ENCODE data around the gene GALNT12.

GRCh38 chr9:98894761-98895160 lies 87.3 kb downstream of the GALNT12 start:
- no peak for TF ChIP-seq CTCF (conservative IDR thresholded peaks at IDR 0.05)
- TF ChIP-seq EZH2 (IDR thresholded peaks at IDR 0.05; ENCODE audit: low read depth): no peak

All from PC-9 (cell line).